ENCODE data around the gene RGS10.
"Not testable (repeated sequence)": the region's sequence is repeated elsewhere in the genome, so short reads cannot be mapped to it uniquely, and the experiment has no call there.

The RGS10 gene

GRCh38 chr10:119538632-119539358, 3.7 kb downstream of the RGS10 start:
- no peak for DNase-seq

DNA sequence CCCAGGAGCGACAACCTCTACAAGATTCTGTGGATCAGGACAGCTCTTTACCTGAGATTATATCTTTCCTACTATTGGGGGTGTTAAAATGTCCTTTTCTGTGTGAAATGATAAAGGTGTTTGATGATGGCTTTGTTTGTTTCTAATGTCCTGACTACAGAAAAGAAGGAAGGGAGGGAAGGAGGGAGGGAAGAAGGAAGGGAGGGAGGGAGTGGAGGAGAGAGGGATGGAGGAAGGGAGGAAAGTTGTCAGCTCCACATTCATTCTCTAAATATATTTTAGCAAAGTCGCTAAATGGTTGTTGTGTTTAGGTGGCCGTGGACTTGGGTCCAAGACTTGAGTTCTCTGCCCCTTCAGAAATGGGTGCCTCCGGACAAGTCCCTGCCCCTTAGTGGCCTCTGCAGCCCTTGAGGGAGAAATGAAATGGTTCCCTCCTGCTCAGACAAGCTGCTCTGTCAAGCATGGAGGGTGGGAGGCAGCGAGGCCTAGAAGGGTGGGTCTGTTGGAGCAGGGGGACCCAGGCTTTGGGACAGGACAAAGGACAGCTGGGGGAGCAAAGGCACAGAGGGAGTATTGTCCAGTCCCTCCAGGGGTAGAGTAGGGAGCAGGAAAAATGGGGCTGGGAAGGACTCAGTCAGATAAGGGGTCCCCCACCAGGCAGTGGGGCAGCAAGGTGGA, 4.4 kb downstream of the RGS10 start:
- DNase-seq: no peak

DNA sequence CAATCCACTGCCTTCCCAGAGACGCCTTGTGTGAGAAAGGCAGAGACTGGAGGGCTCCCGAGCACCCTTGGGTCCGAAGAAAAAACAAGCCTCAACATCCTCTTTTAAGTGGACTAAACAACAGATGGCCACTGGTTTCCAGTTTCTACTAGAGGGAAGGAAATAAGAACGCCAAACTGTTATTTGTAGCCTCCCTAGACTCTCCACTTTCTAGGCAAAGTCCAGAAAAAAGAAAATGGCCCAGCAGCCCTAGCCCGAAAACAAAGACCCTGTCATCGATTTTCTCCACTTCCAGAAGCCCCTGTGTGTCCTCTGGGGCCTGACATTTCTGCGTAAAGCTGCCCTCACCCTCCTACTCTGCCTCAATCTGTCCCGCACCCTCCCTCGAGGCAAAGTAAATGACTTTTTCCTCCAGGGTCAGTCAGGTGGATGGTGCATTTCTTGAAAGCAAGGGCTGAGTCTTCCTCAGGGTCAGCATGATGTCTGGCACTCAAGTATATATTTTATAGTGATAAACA, 6.0 kb downstream of the RGS10 start:
- DNase-seq: no peak

GRCh38 chr10:119535837-119536507, 6.5 kb downstream of the RGS10 start:
- DNase-seq: no peak

GRCh38 chr10:119535305-119535704, 7.2 kb downstream of the RGS10 start:
- DNase-seq: no peak

DNA sequence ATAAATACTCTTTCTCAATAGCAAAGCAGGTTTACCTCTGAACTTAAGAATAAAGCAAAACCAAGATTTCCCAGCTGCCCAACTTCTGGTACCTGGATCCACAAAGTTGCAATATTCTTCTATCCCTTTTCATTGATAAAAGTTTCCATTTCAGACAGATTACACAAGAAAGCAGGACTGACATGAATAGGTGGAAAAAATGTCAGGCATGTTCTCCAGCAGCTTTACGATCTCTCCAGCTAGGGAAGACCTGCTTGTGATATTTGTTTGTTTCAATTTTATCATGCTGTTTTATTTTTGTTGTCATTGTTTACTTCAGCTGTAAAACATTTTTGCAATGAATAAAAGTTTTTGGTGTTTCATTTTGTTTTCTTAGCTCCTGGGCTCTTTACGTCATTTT, 9.0 kb downstream of the RGS10 start:
- DNase-seq: no peak

- DNase-seq: not testable (repeated sequence)
These were observed 9.7 kb downstream of the RGS10 start for GRCh38 chr10:119532791-119533190.

GRCh38 chr10:119532251-119532650, 10.3 kb downstream of the RGS10 start:
- DNase-seq: not testable (repeated sequence)

DNA sequence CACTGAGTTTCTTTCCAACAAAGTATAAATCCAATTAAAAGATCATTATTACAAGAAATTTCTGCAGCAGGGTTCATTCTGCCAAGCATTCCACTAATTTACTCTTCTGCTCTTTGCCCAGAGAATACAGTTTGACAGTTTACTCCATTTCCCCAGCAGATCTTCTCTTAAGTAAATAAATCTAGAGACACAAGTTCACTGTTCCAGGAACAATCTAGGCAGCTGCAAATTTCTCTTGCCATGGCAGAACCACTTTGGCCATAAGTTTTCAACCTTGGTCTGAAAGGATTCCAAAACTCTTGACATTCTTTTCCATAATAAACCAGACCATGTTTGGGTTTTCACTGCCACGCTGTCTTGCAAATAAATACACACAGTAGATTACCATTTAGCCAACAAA, 11.5 kb downstream of the RGS10 start:
- DNase-seq: no peak

DNA sequence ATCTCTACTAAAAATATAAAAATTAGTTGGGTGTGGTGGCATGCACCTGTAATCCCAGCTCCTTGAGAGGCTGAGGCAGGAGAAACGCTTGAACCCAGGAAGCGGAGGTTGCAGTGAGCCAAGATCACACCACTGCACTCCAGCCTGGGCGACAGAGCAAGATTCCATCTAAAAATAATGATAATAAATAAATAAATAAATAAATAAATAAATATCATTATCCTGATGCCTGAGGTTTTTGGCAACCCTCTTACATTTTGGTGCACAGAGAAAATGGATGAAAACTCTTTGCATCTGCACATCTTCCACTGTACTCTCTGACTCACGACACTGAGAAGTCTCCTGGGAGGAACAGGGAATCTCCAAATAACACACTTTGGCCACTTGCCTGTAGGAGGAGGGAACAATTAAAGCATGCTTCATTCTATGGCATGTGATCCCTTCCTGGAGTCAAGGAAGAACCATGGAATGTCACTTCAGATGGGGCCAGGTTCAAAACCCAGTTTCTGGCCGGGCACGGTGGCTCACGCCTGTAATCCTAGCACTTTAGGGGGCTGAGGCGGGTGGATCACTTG, 13.8 kb downstream of the RGS10 start:
- not testable (repeated sequence) for DNase-seq

DNA sequence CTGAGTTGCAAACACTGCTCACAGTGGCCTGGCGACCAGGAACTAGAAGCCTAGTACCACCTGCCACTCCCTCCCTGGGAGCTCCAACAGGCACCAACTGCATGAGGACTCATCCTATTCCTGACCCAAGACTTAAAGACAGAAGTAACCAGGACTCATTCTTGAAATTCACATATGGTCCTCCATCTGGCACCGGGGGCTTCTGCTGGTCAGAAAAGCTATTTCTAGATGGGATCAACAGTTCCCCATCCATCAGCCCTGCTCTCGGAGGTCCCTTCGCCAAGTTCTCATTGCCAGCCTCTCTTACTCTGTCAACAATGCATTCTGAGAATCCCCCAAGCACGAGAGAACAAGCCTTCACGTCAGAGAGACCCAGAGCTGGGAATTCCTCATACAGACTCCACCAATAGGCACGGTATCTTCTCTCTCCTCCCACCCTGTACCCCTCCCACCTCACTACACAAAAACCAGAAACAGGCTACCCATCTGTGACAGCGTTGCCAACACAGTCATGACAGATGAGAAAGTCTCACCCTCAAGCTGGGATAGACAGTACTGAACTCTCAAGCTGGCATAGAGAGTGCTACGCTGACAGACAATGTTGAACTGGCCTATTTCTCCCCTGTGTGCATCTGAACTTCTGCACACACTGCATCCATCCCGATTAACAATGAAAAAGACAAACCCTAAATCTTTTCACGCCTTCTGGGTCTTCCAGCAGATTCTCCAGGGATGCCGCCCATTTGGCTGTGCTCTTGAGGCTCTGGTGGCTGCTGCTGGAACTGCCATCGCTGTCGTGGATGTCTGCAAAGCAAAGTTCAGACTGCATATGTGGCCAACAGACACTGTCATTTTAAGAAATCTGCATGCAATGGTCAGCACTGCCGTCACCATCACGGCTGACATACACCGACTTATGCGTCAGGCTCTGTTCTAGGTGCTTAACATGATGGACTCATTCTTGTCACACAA, 15.6 kb downstream of the RGS10 start:
- no peak for DNase-seq

- no peak for DNase-seq
These were observed 16.4 kb downstream of the RGS10 start for GRCh38 chr10:119526149-119526548.

- DNase-seq: no peak
These were observed 17.4 kb downstream of the RGS10 start for GRCh38 chr10:119525116-119525515.

DNA sequence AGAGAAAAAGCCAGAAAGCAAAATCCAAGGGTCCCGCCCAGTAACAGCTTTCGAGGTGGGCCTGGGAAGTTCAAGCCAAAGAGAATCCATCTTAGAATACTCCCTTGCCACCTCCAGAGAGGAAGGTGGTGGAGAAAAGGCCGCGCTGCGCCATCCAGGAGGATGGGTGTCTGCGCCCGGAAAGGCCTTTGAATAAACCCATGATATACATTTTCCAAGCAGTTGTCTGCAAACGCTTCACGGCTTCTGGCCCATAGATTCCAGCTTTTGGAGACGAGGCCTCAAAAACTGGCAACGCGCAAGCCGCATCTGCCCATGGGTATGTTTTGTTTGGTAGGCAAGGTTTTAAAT, 17.8 kb downstream of the RGS10 start:
- no peak for DNase-seq

- no peak for DNase-seq
These were observed 18.4 kb downstream of the RGS10 start for GRCh38 chr10:119523895-119524719.

DNA sequence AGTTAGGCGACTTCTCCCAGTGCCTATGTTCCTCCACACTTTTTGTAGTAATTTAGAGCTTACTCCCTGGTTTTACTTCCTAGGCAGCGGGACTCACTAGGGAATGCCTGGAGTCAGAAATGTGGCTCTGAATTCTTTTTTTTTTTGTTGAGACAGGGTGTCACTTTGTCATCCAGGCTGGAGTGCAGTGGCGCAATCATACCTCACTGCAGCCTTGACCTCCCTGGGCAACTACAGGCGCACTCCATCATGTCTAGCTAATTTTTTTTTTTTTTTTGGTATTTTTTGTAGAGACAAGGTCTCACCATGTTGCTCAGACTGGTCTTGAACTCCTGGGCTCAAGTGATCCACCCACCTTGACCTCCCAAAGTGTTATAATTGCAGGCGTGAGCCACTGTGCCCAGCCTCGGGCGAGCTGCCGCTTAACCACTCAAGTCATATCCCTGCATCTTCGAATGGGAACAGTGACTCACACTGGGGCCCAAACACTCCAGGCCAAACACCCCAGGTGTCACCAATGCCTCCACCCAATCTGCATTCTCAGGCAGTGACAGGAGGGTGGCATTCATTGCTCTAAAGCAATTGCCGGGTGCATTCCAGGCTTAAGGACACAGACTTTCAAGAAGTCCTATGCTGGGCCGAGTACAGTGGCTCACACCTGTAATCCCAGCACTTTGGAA, 19.6 kb downstream of the RGS10 start:
- no peak for DNase-seq

- no peak for DNase-seq
These were observed 20.9 kb downstream of the RGS10 start for GRCh38 chr10:119521443-119522204.

DNA sequence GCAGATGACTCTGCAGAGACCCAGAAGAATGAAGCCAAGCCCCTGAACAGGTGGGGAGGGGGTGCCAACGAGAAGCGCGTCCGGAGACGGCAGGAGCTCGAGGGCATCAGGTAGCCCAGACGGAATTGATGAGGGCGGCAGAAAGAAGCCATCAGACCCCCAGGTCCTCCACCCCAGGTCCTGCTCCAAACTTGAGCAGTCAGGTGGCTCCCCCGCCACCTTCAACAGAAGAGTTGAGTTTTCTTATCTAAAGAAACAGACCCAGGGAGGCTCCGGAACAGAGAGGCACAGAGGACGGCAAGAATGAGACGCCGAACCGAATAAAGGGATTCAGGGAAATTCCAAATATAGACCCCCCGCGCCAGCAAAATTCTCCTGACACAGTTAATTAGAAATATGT, 22.2 kb downstream of the RGS10 start:
- no peak for DNase-seq

DNA sequence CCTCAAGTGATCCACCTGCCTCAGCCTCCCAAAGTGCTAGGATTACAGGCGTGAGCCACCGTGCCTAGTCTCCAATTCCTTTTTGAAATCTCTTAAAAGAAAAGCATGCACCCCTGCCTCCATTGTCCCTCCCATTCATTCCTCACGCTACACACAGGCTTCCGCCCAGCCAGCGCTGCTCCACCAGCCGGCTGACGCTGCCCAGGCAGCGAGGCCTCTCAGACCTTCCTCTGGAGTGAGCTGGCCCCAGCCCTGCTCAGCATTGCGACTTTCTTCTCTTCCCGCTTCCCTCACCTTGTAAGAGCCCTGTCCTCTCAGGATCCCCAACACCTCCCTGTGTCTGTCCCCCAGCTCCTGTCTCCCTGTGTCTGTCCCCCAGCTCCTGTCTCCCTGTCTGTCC, 23.6 kb downstream of the RGS10 start:
- no peak for DNase-seq

DNA sequence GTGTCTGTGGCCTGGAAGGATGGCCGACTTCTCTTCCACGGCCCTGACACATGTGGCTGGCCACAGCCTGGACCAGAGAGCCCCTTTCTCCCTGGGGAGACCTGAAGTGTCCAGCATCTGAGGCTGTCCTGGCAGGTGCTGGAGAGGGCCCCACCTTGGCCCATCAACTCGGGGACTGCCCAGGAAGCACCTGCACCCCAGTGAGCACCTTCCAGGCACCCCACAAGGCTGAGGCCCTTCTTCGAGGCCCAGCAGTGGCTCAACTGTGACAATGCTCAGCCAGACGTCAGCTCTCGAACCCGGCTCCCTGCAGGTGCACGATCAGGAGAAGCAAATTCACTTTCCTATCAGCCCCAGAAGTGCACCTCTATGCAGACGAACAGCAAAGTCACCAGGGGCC, 24.3 kb downstream of the RGS10 start:
- no peak for DNase-seq
